Activated T-cell treated with anti-CD3 and anti-CD28 coated beads, Interleukin-2, amount 50 U/mL, for 24 hours (primary cell): ENCODE results near the gene KRTAP10-7.
A peak's percentile ranks its signal among the peaks of the same experiment; 100 is the strongest.
"Not testable (repeated sequence)": the region's sequence is repeated elsewhere in the genome, so short reads cannot be mapped to it uniquely, and the experiment has no call there.

Experiments
- DNase-seq: peaks from one replicate; pipeline ENCODE4 v3.0.0-alpha.2; 2020
- H3K27ac Mint-ChIP-seq: 2 replicates; pipeline ENCODE4 v1.8.0; 2020; ENCODE audit warnings: mild to moderate bottlenecking, mixed read lengths
- H3K27me3 Mint-ChIP-seq: 2 replicates; pipeline ENCODE4 v1.8.0; 2020; ENCODE audit warnings: mixed read lengths
- H3K36me3 Mint-ChIP-seq: 2 replicates; pipeline ENCODE4 v1.8.0; 2020; ENCODE audit warnings: low read depth, mixed read lengths
- H3K4me1 Mint-ChIP-seq: 2 replicates; pipeline ENCODE4 v1.8.0; 2020; ENCODE audit warnings: low read depth, mixed read lengths
- H3K4me3 Mint-ChIP-seq: 2 replicates; pipeline ENCODE4 v1.8.0; 2020; ENCODE audit warnings: mild to moderate bottlenecking, moderate library complexity, mixed read lengths
- H3K9me3 Mint-ChIP-seq: 2 replicates; pipeline ENCODE4 v1.8.0; 2020; ENCODE audit warnings: mixed read lengths

Gene KRTAP10-7

DNA sequence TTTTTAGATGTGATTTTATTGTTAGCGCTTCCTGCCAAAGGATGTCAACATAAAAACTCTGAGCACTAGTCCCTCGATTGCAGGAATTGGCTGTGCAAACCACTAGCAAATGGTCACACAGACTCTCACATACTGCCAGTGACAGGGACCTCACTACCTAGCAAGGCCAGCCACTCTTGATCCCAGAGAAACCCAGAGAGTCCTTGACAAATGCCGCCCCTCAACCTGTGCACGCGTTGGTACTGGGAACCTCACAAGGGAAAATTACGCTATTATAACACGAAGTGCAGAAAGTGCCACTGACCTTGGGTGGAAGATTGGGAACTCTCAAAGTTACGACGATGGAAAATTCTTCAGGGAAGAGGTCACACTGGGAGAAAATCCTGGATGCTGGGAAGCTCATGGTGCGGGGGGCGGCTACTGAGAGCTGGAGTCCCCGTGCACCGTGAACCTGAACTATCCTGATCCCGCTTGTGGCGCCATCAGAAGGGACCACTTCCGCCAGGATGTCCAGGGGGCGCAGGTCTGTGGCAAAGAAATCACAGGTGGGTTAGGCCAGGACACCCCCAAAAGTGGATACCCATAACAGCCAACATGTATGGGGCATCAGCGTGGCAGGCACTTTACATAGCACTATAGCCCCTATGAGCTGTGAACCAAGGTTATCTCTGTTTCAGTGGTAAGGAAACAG is 32.8 kb upstream of the KRTAP10-7 start:
- Mint-ChIP-seq H3K27ac (no peak overlapping the region), H3K4me1 (peaks cover 12% of the 10 kb centered on the region), H3K27me3 (no peaks in the 10 kb centered on the region), H3K9me3 (peaks cover 3% of the 10 kb centered on the region), H3K36me3 (no peaks in the 10 kb centered on the region), H3K4me3 (no peak overlapping the region)
- no peak for DNase-seq

- H3K36me3 Mint-ChIP-seq, result no peaks in the 10 kb centered on the region
- DNase-seq, result no peak
- no peak overlapping the region for H3K27ac Mint-ChIP-seq
- H3K4me3 Mint-ChIP-seq, result no peak overlapping the region
- H3K27me3 Mint-ChIP-seq, result peaks cover 3% of the 10 kb centered on the region
- peaks cover 12% of the 10 kb centered on the region for H3K4me1 Mint-ChIP-seq
- peaks cover under 1% of the 10 kb centered on the region for H3K9me3 Mint-ChIP-seq
Measured at GRCh38 chr21:44568261-44568660, 32.1 kb upstream of the KRTAP10-7 start.

DNA sequence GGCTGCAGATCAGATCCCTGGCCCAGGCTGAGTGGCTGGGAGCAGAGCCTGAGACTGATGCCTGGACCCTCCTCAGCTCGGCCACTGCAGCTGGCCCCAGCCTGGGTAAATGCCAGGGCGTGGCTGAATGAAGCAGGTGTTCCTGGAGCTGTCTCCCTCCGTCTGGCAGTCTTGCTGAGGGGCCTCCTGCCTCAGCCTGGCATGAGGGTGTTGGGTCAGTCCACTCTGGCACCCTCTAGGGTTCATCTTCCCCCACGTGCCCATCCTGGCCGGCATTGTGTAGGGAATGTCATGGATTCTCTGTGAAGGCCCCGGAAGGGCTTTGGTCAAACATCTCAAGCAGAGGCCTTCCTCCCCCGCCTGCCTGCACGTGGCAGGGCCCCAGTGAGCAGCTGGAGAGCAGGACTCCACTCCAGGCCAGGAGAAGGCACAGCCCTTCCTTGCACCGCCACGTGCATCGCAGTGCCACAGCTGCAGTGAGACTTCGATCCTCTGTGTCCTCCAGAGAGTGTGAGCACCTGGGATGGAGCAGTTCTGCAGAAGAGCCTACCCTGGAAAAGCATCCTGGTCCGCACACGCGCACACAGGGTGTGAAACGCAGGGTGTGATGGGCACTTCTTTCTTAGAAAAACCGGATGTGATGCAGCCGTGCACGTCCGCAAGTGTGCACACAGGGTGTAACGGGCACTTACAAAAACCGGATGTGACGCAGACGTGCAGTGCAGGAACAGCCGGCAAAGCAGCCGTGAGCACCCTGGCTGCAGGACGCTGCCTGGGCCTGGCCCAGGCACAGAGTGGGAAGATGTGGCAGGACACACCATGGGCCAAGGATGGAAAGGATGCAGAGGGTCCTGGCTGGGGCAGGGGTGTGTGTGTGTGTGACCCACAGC is 31.5 kb upstream of the KRTAP10-7 start:
- no peak overlapping the region for H3K27ac Mint-ChIP-seq
- H3K36me3 Mint-ChIP-seq, result no peaks in the 10 kb centered on the region
- no peak for DNase-seq

GRCh38 chr21:44569861-44570517 is 30.4 kb upstream of the KRTAP10-7 start:
- no peak overlapping the region for H3K27ac Mint-ChIP-seq
- DNase-seq, result peak; percentile 2
- H3K9me3 Mint-ChIP-seq, result no peaks in the 10 kb centered on the region
- no peaks in the 10 kb centered on the region for H3K36me3 Mint-ChIP-seq
- no peak overlapping the region for H3K4me3 Mint-ChIP-seq
- H3K4me1 Mint-ChIP-seq, result peaks cover 13% of the 10 kb centered on the region
- peaks cover 9% of the 10 kb centered on the region for H3K27me3 Mint-ChIP-seq

More for the DNA sequence above, 31.5 kb upstream of the KRTAP10-7 start:
- H3K4me3 Mint-ChIP-seq, result no peak overlapping the region
- H3K9me3 Mint-ChIP-seq, result no peaks in the 10 kb centered on the region
- H3K4me1 Mint-ChIP-seq, result peaks cover 12% of the 10 kb centered on the region
- H3K27me3 Mint-ChIP-seq, result peaks cover 3% of the 10 kb centered on the region

DNA sequence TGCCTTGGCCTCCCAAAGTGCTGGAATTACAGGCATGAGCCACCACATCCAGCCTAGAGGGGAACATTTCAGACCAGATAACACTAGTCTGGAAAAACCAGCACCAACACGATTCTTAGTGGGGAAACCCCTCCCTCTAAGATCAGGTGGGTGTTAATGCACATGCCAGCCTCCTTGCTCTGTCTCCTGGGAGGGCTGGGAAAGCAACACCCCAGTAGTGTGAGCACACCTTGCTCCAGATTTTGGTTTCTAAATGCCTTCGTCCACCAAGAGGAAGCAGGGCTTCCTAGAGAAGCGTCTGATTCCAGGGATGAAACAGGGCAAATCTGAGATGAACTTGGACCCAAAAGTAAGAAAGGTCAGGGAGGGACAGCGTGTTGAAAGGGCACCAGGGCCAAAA is 29.1 kb upstream of the KRTAP10-7 start:
- no peak overlapping the region for H3K4me3 Mint-ChIP-seq
- peak; percentile 2 for DNase-seq
- H3K27ac Mint-ChIP-seq, result no peak overlapping the region
- peaks cover 7% of the 10 kb centered on the region for H3K4me1 Mint-ChIP-seq
- H3K9me3 Mint-ChIP-seq, result no peaks in the 10 kb centered on the region
- peaks cover 9% of the 10 kb centered on the region for H3K27me3 Mint-ChIP-seq
- no peaks in the 10 kb centered on the region for H3K36me3 Mint-ChIP-seq

- Mint-ChIP-seq H3K27me3 (peaks cover 9% of the 10 kb centered on the region), H3K9me3 (peaks cover 6% of the 10 kb centered on the region), H3K4me3 (no peak overlapping the region), H3K36me3 (no peaks in the 10 kb centered on the region), H3K27ac (no peak overlapping the region), H3K4me1 (peaks cover 7% of the 10 kb centered on the region)
- peak; percentile 6 for DNase-seq
Measured at GRCh38 chr21:44571844-44572782, 28.3 kb upstream of the KRTAP10-7 start.

DNA sequence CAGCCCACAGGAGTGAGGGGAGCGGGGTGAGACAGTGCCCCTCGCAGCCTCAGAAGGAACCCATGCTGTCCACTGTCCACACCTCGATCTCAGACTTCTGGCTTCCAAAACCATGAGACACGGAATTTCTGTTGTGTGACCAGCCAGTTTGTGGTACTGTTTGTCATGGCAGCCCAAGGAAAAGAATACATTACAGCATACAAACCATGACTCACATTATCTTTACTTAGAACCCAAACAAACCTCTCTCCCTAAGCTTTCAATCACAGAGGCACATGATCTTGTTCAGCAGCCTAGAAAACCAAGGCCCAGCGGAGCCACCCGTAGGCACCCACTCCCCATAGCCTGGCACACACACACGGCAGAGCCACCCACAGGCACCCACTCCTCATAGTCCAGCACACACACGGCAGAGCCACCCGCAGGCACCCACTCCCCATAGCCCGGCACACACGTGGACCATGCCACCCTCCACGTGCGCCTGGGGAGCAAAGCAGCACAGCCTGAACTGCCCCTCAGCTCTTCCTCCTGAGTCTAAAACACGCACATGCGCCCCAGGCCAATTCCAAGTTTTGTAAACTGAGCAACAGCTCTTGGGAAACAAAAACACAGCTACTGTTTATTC is 27.3 kb upstream of the KRTAP10-7 start:
- Mint-ChIP-seq H3K27ac (no peak overlapping the region), H3K36me3 (no peaks in the 10 kb centered on the region), H3K9me3 (peaks cover 11% of the 10 kb centered on the region), H3K27me3 (peaks cover 9% of the 10 kb centered on the region), H3K4me1 (peaks cover 7% of the 10 kb centered on the region), H3K4me3 (no peak overlapping the region)
- DNase-seq, result peak; percentile 13

GRCh38 chr21:44573630-44574456 is 26.6 kb upstream of the KRTAP10-7 start, which contains the start of gene KRTAP10-4:
TSS of gene KRTAP10-4 (plus strand) at chr21:44573729. CDS start at chr21:44573759, 30 bp downstream.
- H3K27ac Mint-ChIP-seq, H3K4me3 Mint-ChIP-seq, H3K4me1 Mint-ChIP-seq, H3K27me3 Mint-ChIP-seq, H3K36me3 Mint-ChIP-seq: not testable (repeated sequence)
- peaks cover 11% of the 10 kb centered on the region for H3K9me3 Mint-ChIP-seq
- peak; percentile 20 for DNase-seq

DNA sequence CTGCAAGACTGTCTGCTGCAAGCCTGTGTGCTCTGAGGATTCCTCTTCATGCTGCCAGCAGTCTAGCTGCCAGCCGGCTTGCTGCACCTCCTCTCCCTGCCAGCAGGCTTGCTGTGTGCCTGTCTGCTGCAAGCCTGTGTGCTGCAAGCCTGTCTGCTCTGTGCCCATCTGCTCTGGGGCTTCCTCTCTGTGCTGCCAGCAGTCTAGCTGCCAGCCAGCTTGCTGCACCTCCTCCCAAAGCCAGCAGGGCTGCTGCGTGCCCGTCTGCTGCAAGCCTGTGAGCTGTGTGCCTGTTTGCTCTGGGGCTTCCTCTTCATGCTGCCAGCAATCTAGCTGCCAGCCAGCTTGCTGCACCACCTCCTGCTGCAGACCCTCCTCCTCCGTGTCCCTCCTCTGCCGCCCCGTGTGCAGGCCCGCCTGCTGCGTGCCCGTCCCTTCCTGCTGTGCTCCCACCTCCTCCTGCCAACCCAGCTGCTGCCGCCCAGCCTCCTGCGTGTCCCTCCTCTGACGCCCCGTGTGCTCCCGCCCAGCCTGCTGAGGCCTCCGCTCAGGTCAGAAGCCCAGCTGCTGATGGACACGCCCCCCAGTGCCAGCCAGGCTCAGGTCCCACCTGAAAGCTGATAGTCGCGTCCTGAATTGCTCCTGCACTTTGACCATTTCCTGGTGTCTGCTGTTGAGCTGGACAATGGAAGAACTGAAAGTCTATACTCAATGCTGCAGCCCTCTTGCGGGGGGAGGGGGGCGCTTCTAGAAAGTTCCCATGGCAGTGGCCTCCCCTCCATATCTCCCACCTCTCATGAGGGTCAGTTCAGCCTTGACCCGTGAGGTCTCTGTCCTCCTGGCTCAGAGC is 25.7 kb upstream of the KRTAP10-7 start:
- peak; percentile 28 for DNase-seq
- Mint-ChIP-seq H3K4me3 (no peak overlapping the region), H3K9me3 (peaks cover 11% of the 10 kb centered on the region), H3K4me1 (peaks cover 7% of the 10 kb centered on the region), H3K36me3 (no peaks in the 10 kb centered on the region), H3K27ac (no peak overlapping the region), H3K27me3 (peaks cover 9% of the 10 kb centered on the region)

GRCh38 chr21:44575307-44576024 is 24.9 kb upstream of the KRTAP10-7 start:
- peak; percentile 22 for DNase-seq
- H3K27ac Mint-ChIP-seq, result no peak overlapping the region
- no peak overlapping the region for H3K4me3 Mint-ChIP-seq
- no peaks in the 10 kb centered on the region for H3K36me3 Mint-ChIP-seq
- peaks cover 9% of the 10 kb centered on the region for H3K4me1 Mint-ChIP-seq
- peaks cover 12% of the 10 kb centered on the region for H3K27me3 Mint-ChIP-seq
- H3K9me3 Mint-ChIP-seq, result peaks cover 11% of the 10 kb centered on the region

GRCh38 chr21:44576025-44576420 is 24.4 kb upstream of the KRTAP10-7 start:
- peaks cover 12% of the 10 kb centered on the region for H3K27me3 Mint-ChIP-seq
- H3K36me3 Mint-ChIP-seq, result no peaks in the 10 kb centered on the region
- H3K4me1 Mint-ChIP-seq, result peaks cover 9% of the 10 kb centered on the region
- DNase-seq, result peak; percentile 5
- no peak overlapping the region for H3K4me3 Mint-ChIP-seq
- H3K27ac Mint-ChIP-seq, result no peak overlapping the region
- H3K9me3 Mint-ChIP-seq, result peaks cover 12% of the 10 kb centered on the region
